Heart right ventricle (tissue), 16 donors: Measurements from ENCODE around the gene FARP1. TPM values are rescaled to one million over a fixed set of nuclear protein-coding genes. Genes with fewer than 3 reads are reported as not detected.

Source experiments
- ATAC-seq, 8 donors: fragments of 200-7000 bp; cut with Tn5 transposase; one replicate each; pipeline ENCODE4 v1.9.1; 2020; ENCODE audit warnings: mild to moderate bottlenecking in 8 of 8, moderate library complexity in 8 of 8, moderate number of reproducible peaks in 1 of 8
- DNase-seq, 2 donors: peaks; one replicate each; pipeline ENCODE4 v3.0.0-alpha.2; 2020
- H3K27ac ChIP-seq, 10 donors: fragments of 200-600 bp; sonication (generic) in 2 of 10; one replicate each; pipeline versions ENCODE4 v1.5.0 to v1.8.0; 2020 to 2022; ENCODE audit warnings: mild to moderate bottlenecking in 3 of 10
- H3K27me3 ChIP-seq, 7 donors: fragments of 200-600 bp; one replicate each; pipeline ENCODE4 v1.8.0; 2021 to 2022; ENCODE audit warnings: mild to moderate bottlenecking in 2 of 7
- H3K36me3 ChIP-seq, 9 donors: fragments of 200-600 bp; sonication (generic) in 1 of 9; one replicate each; pipeline versions ENCODE4 v1.5.0 to v1.8.0; 2020 to 2022; ENCODE audit warnings: mild to moderate bottlenecking in 2 of 9
- H3K4me1 ChIP-seq, 9 donors: fragments of 200-600 bp; sonication (generic) in 1 of 9; one replicate each; pipeline versions ENCODE4 v1.5.0 to v1.8.0; 2020 to 2022; ENCODE audit warnings: mild to moderate bottlenecking in 4 of 9
- H3K4me3 ChIP-seq, 10 donors: fragments of 200-600 bp; sonication (generic) in 2 of 10; one replicate each; pipeline versions ENCODE4 v1.5.0 to v1.8.0; 2020 to 2022; ENCODE audit warnings: mild to moderate bottlenecking in 7 of 10, moderate library complexity in 2 of 10
- H3K9me3 ChIP-seq, 11 donors: fragments of 200-600 bp in 10 of 11; sonication (generic) in 2 of 11; one replicate each; pipeline versions ENCODE4 v1.5.0 to v1.8.0; 2013 to 2022; ENCODE audit warnings: mild to moderate bottlenecking in 2 of 11, control low read depth in 1 of 11, moderate library complexity in 1 of 11
- CTCF ChIP-seq, 9 donors: fragments of 200-600 bp; sonication (generic) in 2 of 9; IDR thresholded peaks; one replicate each; pipeline versions ENCODE4 v1.5.0 to v1.8.0; 2021 to 2022; ENCODE audit warnings: antibody characterized with exemption in 9 of 9, mild to moderate bottlenecking in 5 of 9, moderate library complexity in 1 of 9
- WGBS, 2 donors: extraction: QIAGEN DNeasy Blood & Tissue Kit; methylation state at CpG; one replicate each; pipeline ENCODE4 v1.1.7; 2013; ENCODE audit warnings: inconsistent platforms in 1 of 2; 5-methylcytosine and 5-hydroxymethylcytosine counted together
- intact Hi-C, 10 donors: fragments of 100-400 bp; cut with DNase I; formaldehyde crosslinking; loops; one replicate each; pipeline versions ENCODE4 v1.11.1 to v1.14.2; 2022
- polyA plus RNA-seq, 2 donors: library from polyadenylated mRNA; stranded (reverse); fragments of 200-250 nt; gene quantifications; one replicate each; pipeline ENCODE4 v1.2.3, GENCODE V29; 2013
- total RNA-seq, 10 donors: library from RNA; stranded (reverse); fragmentation: NEBNext Ultra II Directional in 3 of 10; extraction: Animal tissue kit (Norgen Biotek cat#: 25700) in 3 of 10; gene quantifications; one replicate each; pipeline versions ENCODE4 v1.2.1 to v1.2.4, GENCODE V29; 2021 to 2023
- donor health status: Arrhythmogenic right ventricular cardiomyopathy.
- donor health status: ischemic (EF 13 %, LVEDD 7.1; RV severe dilation, severe dysfunction).
- donor health status: healthy with polysubstance abuse.
- donor health status: DM: no; HTN: yes; CAD: no.
- donor health status: DM: no; HTN: no; CAD: no.
- donor health status: ischemic (EF 25% LVEDD 6.9; RV normal size, moderate dysfunction).
- donor health status: ischemic (EF 25% LVEDD 5.7; RV mildly dilated, moderate dysfunction).
- donor health status: healthy.
- donor health status: DM: yes; HTN: yes; CAD: no.
- donor health status: Ischemic cardiomyopathy.
- donor health status: ischemic (EF 35%, LVEDD 5.7; RV mildly dilated, moderate dysfunction).
- donor health status: nonischemic (EF 11% LVEDD 7.7; RV severe dilation, severe dysfunction).
- donor health status: DM: yes; HTN: yes; CAD: no.
- donor health status: PGD.
- donor health status: ischemic (EF 29% LVEDD 5.4; RV normal size, mild dysfunction).
- donor health status: nonischemic (EF 23%, LVEDD 6.1; RV moderate dilation, normal function).

The FARP1 gene
- total and polyA plus RNA-seq, 12 donors = 6.9 to 72.9 (median 17.1) TPM

- 66 to 69% methylated on average over 7 of the region's 7 CpGs for WGBS, 2 donors
- no peaks in the 10 kb centered on the region for H3K9me3 ChIP-seq
- H3K36me3 ChIP-seq = peaks cover 0 to 60% (median 5%) of the 10 kb centered on the region in 9 donors
- H3K27me3 ChIP-seq = no peaks in the 10 kb centered on the region
- TF ChIP-seq CTCF (IDR thresholded peaks at IDR 0.05) = no peak
- peaks cover 0 to 74% (median 43%) of the 10 kb centered on the region in 9 donors for H3K4me1 ChIP-seq
- intact Hi-C loops = loop anchor here in 1 of 10 donors (10.0 kb wide), 1 partner anchor 101 kb away; the partner anchor contains the start of gene STK24
- H3K27ac ChIP-seq = peak overlapping the region in 1 of 10 donors; percentile 17
- DNase-seq (no peak), ATAC-seq (no peak)
- H3K4me3 ChIP-seq = no peak overlapping the region
Measured at GRCh38 chr13:98473788-98474144, 330.9 kb downstream of the FARP1 start.

- ATAC-seq (no peak), DNase-seq (no peak)
- Histone ChIP-seq H3K4me1 (peaks cover 0 to 77% (median 46%) of the 10 kb centered on the region in 9 donors), H3K36me3 (peaks cover 0 to 55% (median 5%) of the 10 kb centered on the region in 9 donors), H3K27ac (no peak overlapping the region), H3K9me3 (no peaks in the 10 kb centered on the region), H3K4me3 (no peak overlapping the region), H3K27me3 (no peaks in the 10 kb centered on the region)
- intact Hi-C loops = loop anchor here in 1 of 10 donors (10.0 kb wide), 1 partner anchor 101 kb away; the partner anchor contains the start of gene STK24
- no peak for TF ChIP-seq CTCF (IDR thresholded peaks at IDR 0.05)
- 95% methylated on average over 10 of the region's 10 CpGs for WGBS, 2 donors
Measured at GRCh38 chr13:98474292-98474691, 331.4 kb downstream of the FARP1 start.

GRCh38 chr13:98474761-98475160 lies 331.9 kb downstream of the FARP1 start:
- Histone ChIP-seq H3K27me3 (no peaks in the 10 kb centered on the region), H3K27ac (no peak overlapping the region), H3K4me3 (no peak overlapping the region), H3K9me3 (no peaks in the 10 kb centered on the region), H3K4me1 (peaks cover 0 to 82% (median 51%) of the 10 kb centered on the region in 9 donors), H3K36me3 (peaks cover 0 to 52% (median 5%) of the 10 kb centered on the region in 9 donors)
- no peak for DNase-seq
- WGBS, 2 donors = 91 to 92% methylated on average over 24 of the region's 24 CpGs
- no peak for ATAC-seq
- no peak for TF ChIP-seq CTCF (IDR thresholded peaks at IDR 0.05)
- intact Hi-C loops = loop anchor here in 2 of 10 donors (5.0 to 10.0 kb wide), 2 partner anchors 100 to 103 kb away; partner anchors contain the start of gene STK24 (in 2 of the 2)

GRCh38 chr13:98475522-98475921 lies 332.6 kb downstream of the FARP1 start:
- peaks cover 0 to 90% (median 59%) of the 10 kb centered on the region in 9 donors for H3K4me1 ChIP-seq
- intact Hi-C loops = loop anchor here in 2 of 10 donors (5.0 to 10.0 kb wide), 2 partner anchors 99 to 102 kb away; partner anchors contain the start of gene STK24 (in 2 of the 2)
- no peak for DNase-seq

More at GRCh38 chr13:98475522-98475921, 332.6 kb downstream of the FARP1 start:
- Histone ChIP-seq H3K4me3 (no peak overlapping the region), H3K27me3 (no peaks in the 10 kb centered on the region), H3K36me3 (peaks cover 0 to 45% (median 5%) of the 10 kb centered on the region in 9 donors), H3K27ac (peak overlapping the region in 5 of 10 donors; percentile 7 to 82 (median 30)), H3K9me3 (no peaks in the 10 kb centered on the region)
- TF ChIP-seq CTCF (IDR thresholded peaks at IDR 0.05) = no peak
- WGBS, 2 donors = 77 to 82% methylated on average over 13 of the region's 13 CpGs
- ATAC-seq = no peak
